ENCODE data around the gene NFX1. TPM values are rescaled to one million over a fixed set of nuclear protein-coding genes. Genes with fewer than 3 reads are reported as not detected.

Gene NFX1
- total RNA-seq, 1 experiment from 2014 or later: 32.6 TPM

- Mint-ChIP-seq H3K27me3 (ENCODE audit: insufficient read depth, unreplicated experiment) (no peaks in the 10 kb centered on the region), H3K9me3 (ENCODE audit: unreplicated experiment) (no peaks in the 10 kb centered on the region), H3K4me1 (ENCODE audit: low read depth, unreplicated experiment) (peaks cover 12% of the 10 kb centered on the region), H3K27ac (ENCODE audit: unreplicated experiment) (peak overlapping the region; percentile 99), H3K4me3 (ENCODE audit: unreplicated experiment) (peak overlapping the region; percentile 96), H3K36me3 (ENCODE audit: insufficient read depth, unreplicated experiment) (peaks cover 29% of the 10 kb centered on the region)
- H3K27me3 ChIP-seq (replicated peaks; ENCODE audit: control insufficient read depth, insufficient read depth, low read length): no peaks in the 10 kb centered on the region
- no peak for DNase-seq
- no peaks in the 10 kb centered on the region for H3K9me3 ChIP-seq
- no peaks in the 10 kb centered on the region for H3K36me3 ChIP-seq (ENCODE audit: control insufficient read depth, insufficient read depth, low read length)
- H3K4me1 ChIP-seq: peaks cover 17% of the 10 kb centered on the region; the same call in 1 of the 2 replicates
- peak overlapping the region; percentile 84 for H3K4me3 ChIP-seq (ENCODE audit: low read depth, low read length)
- BruUV-seq (replicated peaks): no TSS peak
- CTCF ChIA-PET: interaction anchor here (0.5 to 1.2 kb wide), 4 partner anchors 49 to 177 kb away, joined by 3 to 5 read pairs (median 4); partner anchors contain the start of genes B4GALT1 and SPINK4
- no peak for TF ChIP-seq CTCF (IDR thresholded peaks at IDR 0.05; ENCODE audit: insufficient read depth in 1 of 2, low read depth in 1 of 2, low read length in 1 of 2, severe bottlenecking in 1 of 2, unreplicated experiment in 1 of 2)
- intact Hi-C loops (cut with micrococcal nuclease; ENCODE audit: unreplicated experiment): no loop called here
- POLR2A ChIA-PET: interaction anchor here (0.7 to 1.5 kb wide), 6 partner anchors 11 to 265 kb away, joined by 3 to 9 read pairs (median 5); partner anchors contain the start of genes BAG1, CHMP5, DNAJA1 and SMU1
Measured at GRCh38 chr9:33289496-33289895, 820 bp upstream of the NFX1 start.

GRCh38 chr9:33289936-33290246 lies 425 bp upstream of the NFX1 start:
- Histone ChIP-seq H3K4me1 (peaks cover 17% of the 10 kb centered on the region; the same call in 1 of the 2 replicates), H3K4me3 (ENCODE audit: low read depth, low read length) (peak overlapping the region; percentile 84), H3K27me3 (replicated peaks; ENCODE audit: control insufficient read depth, insufficient read depth, low read length) (no peaks in the 10 kb centered on the region), H3K9me3 (no peaks in the 10 kb centered on the region), H3K36me3 (ENCODE audit: control insufficient read depth, insufficient read depth, low read length) (no peaks in the 10 kb centered on the region)
- peaks cover 12% of the 10 kb centered on the region for H3K4me1 Mint-ChIP-seq (ENCODE audit: low read depth, unreplicated experiment)
- peak overlapping the region; percentile 96 for H3K4me3 Mint-ChIP-seq (ENCODE audit: unreplicated experiment)
- no peak for DNase-seq
- ChIA-PET CTCF (interaction anchor here (0.5 to 1.2 kb wide), 8 partner anchors 50 to 265 kb away, joined by 3 to 9 read pairs (median 4); partner anchors contain the start of genes B4GALT1, DNAJA1 and SPINK4), POLR2A (interaction anchor here (0.6 to 1.5 kb wide), 9 partner anchors 11 to 265 kb away, joined by 3 to 9 read pairs (median 6); partner anchors contain the start of genes BAG1, CHMP5, DNAJA1 and NOL6)
- intact Hi-C loops (cut with micrococcal nuclease; ENCODE audit: unreplicated experiment): loop anchor here (1.0 kb wide), 1 partner anchor 26 kb away; the partner anchor contains the start of gene BAG1
- H3K27ac Mint-ChIP-seq (ENCODE audit: unreplicated experiment): peak overlapping the region; percentile 99
- H3K27me3 Mint-ChIP-seq (ENCODE audit: insufficient read depth, unreplicated experiment): no peaks in the 10 kb centered on the region
- peaks cover 33% of the 10 kb centered on the region for H3K36me3 Mint-ChIP-seq (ENCODE audit: insufficient read depth, unreplicated experiment)
- no peaks in the 10 kb centered on the region for H3K9me3 Mint-ChIP-seq (ENCODE audit: unreplicated experiment)
- no peak for TF ChIP-seq CTCF (IDR thresholded peaks at IDR 0.05; ENCODE audit: insufficient read depth in 1 of 2, low read depth in 1 of 2, low read length in 1 of 2, severe bottlenecking in 1 of 2, unreplicated experiment in 1 of 2)
- TSS peak; percentile 86 for BruUV-seq (replicated peaks)

- TF ChIP-seq CTCF (IDR thresholded peaks at IDR 0.05; ENCODE audit: insufficient read depth in 1 of 2, low read depth in 1 of 2, low read length in 1 of 2, severe bottlenecking in 1 of 2, unreplicated experiment in 1 of 2): no peak
- H3K9me3 ChIP-seq: no peaks in the 10 kb centered on the region
- H3K27me3 ChIP-seq (replicated peaks; ENCODE audit: control insufficient read depth, insufficient read depth, low read length): no peaks in the 10 kb centered on the region
- peaks cover 17% of the 10 kb centered on the region; the same call in 1 of the 2 replicates for H3K4me1 ChIP-seq
- H3K36me3 ChIP-seq (ENCODE audit: control insufficient read depth, insufficient read depth, low read length): no peaks in the 10 kb centered on the region
- peak overlapping the region; percentile 84 for H3K4me3 ChIP-seq (ENCODE audit: low read depth, low read length)
- ChIA-PET CTCF (interaction anchor here (1.2 kb wide), 1 partner anchor 51 kb away, joined by 4 read pairs; the partner anchor contains the start of gene SPINK4), POLR2A (interaction anchor here (1.0 to 1.5 kb wide), 4 partner anchors 10 to 266 kb away, joined by 4 to 8 read pairs (median 7); partner anchors contain the start of genes DNAJA1, NOL6 and SMU1)
- H3K27me3 Mint-ChIP-seq (ENCODE audit: insufficient read depth, unreplicated experiment): no peaks in the 10 kb centered on the region
- BruUV-seq (replicated peaks): no TSS peak
- peak overlapping the region; percentile 96 for H3K4me3 Mint-ChIP-seq (ENCODE audit: unreplicated experiment)
- H3K4me1 Mint-ChIP-seq (ENCODE audit: low read depth, unreplicated experiment): peaks cover 14% of the 10 kb centered on the region
- no peaks in the 10 kb centered on the region for H3K9me3 Mint-ChIP-seq (ENCODE audit: unreplicated experiment)
- peak overlapping the region; percentile 99 for H3K27ac Mint-ChIP-seq (ENCODE audit: unreplicated experiment)
- H3K36me3 Mint-ChIP-seq (ENCODE audit: insufficient read depth, unreplicated experiment): peaks cover 41% of the 10 kb centered on the region
- DNase-seq: no peak
- intact Hi-C loops (cut with micrococcal nuclease; ENCODE audit: unreplicated experiment): no loop called here
Measured at GRCh38 chr9:33291031-33291397, 698 bp downstream of the NFX1 start.
